AG09319 (cell line): ENCODE data around the gene PRKAG3.

Source experiments
- DNase-seq: peaks from one replicate; pipeline ENCODE4 v3.0.0-alpha.2; 2010; ENCODE audit warnings: low read depth; ENCODE audit errors: extremely low read depth
- CTCF ChIP-seq: IDR thresholded peaks from 2 replicates; pipeline ENCODE4 v1.5.1; 2011; ENCODE audit warnings: low read depth, mild to moderate bottlenecking, inconsistent platforms, low read length, moderate library complexity

Gene PRKAG3

GRCh38 chr2:218871345-218872302 lies 40.0 kb upstream of the PRKAG3 start:
- no peak for DNase-seq
- no peak for TF ChIP-seq CTCF

GRCh38 chr2:218870984-218871344 lies 39.4 kb upstream of the PRKAG3 start:
- no peak for DNase-seq
- no peak for TF ChIP-seq CTCF

DNA sequence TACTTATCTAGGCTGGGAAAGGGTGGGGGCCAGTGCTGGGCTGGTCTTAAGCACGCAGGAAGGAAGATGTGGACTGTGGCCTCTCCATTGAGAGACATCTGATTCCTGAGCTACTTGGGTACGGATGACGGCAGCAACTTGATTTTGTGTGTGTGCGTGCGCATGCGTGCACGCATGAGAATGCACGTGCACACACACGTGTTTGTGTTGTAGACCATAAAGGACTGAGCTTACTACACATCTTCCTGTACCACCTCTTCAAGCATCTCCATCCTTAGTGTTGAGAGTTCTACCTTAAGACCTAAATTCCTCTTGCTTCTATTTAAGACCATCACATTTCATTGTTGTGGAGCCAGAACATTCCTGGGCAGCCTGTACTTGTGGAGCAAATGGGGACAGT lies 37.5 kb upstream of the PRKAG3 start:
- no peak for DNase-seq
- TF ChIP-seq CTCF: no peak

DNA sequence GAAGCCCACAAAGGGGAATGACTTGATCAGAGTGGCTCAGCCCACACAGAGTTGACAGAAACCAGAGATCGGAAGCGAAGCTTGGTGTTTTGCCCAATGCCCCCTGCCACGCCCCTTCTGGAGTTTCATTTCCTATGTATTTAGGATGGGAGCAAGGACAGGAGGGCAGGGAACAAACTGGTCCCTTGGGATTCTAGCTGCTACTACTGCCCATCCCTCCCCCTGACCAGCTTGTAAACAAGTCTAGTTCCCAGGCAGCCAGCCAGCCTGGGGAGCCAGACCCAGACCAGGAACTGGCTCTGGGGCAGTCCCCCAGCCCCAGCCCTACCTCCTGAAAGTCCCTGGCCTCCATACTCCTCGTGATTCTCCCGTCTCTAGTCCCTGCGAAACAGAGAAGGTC lies 36.3 kb upstream of the PRKAG3 start:
- no peak for DNase-seq
- no peak for TF ChIP-seq CTCF

DNA sequence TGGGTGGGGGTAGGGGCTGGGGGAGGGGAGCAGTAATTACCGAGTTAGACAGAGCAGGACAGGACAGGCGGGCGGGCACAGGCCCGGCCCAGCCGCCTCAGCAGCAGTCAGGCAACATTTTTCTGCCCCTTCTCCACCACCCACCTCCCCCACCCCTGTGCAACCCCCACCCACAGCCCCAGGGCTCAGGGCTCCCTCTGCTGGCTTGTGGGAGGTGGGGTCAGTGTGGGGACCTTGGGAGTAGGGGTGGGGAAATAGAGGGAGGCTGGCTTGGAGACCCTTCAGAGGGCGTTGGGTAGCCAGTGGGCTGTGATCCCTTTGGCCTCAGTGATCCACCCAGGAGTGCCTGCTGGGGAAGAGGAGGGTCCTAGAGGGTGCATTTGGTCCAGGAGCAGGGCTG lies 34.4 kb upstream of the PRKAG3 start:
- no peak for TF ChIP-seq CTCF
- no peak for DNase-seq

- no peak for TF ChIP-seq CTCF
- no peak for DNase-seq
Measured at GRCh38 chr2:218865396-218865795, 33.8 kb upstream of the PRKAG3 start.

- TF ChIP-seq CTCF: no peak
- no peak for DNase-seq
Measured at GRCh38 chr2:218863021-218863520, 31.5 kb upstream of the PRKAG3 start.
